NCI-H2227 treated with DMSO at 0.1 percent for 48 hours (cell line): ENCODE measurements around the gene TSPAN17.
"Not testable (repeated sequence)": the region's sequence is repeated elsewhere in the genome, so short reads cannot be mapped to it uniquely, and the experiment has no call there.

Source experiments
- DNase-seq: peaks from one replicate; lab custom pipeline; 2025; lab: John Stamatoyannopoulos, UW

Gene TSPAN17, protein sequence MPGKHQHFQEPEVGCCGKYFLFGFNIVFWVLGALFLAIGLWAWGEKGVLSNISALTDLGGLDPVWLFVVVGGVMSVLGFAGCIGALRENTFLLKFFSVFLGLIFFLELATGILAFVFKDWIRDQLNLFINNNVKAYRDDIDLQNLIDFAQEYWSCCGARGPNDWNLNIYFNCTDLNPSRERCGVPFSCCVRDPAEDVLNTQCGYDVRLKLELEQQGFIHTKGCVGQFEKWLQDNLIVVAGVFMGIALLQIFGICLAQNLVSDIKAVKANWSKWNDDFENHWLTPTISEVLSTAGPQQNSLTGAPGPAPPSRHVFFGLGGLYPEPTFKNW

DNA sequence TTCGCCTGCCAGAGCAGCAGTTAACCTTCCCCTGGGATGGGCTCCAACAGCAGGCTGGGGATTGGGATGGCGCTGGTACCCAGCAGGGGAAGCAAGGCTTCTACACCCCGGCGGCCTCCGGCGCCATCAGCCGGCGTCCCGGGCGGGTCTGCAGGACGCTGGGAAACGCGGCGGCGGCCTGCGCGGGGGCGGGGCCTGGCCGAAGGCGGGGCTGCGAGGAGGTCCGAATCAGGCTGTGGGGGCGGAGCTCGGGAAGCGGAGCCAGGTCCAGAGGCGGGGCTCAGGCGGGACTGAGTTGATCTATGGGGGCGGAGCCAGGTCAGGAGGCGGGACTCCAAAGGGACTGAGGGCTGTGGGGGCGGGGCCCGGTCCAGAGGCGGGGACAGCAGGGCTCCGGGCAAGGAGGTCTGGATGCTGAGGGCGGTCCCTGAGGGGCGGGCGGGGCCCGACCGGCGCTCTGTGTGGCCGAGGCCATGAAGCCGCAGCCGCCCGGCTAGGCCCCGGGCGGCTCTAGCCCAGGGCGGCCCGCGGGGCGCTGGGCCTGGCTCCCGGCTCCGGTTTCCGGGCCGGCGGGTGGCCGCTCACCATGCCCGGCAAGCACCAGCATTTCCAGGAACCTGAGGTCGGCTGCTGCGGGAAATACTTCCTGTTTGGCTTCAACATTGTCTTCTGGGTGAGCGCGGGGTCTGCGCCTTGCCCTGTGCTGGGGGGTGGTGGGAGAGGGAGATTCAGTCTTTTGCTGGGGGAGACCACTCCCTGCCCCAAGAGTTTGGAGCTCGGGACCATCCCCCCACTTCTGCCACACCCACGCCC is at the start of gene TSPAN17:
Gene TSPAN17 (plus strand): TSS at position 455 of the 813 bp plus-strand sequence. CDS start 132 bp downstream, at position 587.
- DNase-seq: peak; percentile 96

DNA sequence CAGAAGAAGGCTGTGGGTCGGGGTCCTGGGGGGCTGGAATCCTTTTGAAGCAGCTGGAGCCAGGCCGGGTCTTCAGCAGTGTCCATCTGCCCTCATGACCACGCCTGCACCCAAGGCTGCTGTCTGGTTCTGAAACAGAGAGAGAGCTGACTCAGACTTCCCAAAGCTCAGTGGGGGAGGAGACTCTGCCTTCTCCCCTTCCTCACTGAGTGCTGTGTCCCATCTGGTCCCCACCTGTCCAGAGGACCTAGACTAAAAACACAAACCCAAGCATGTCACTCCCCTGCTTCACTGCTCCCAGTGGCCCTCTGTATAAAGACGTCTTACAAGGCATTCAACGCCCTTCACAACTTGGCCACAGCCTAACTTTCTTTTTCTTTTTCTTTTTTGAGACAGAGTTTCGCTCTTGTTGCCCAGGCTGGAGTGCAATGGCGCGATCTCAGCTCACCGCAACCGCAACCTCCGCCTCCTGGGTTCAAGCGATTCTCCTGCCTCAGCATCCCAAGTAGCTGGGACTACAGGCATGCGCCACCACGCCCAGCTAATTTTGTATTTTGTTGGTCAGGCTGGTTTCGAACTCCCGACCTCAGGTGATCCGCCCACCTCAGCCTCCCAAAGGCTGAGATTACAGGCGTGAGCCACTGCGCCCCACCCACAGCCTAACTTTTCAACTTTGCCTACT is 47.4 kb upstream of the TSPAN17 start:
- not testable (repeated sequence) for DNase-seq

DNA sequence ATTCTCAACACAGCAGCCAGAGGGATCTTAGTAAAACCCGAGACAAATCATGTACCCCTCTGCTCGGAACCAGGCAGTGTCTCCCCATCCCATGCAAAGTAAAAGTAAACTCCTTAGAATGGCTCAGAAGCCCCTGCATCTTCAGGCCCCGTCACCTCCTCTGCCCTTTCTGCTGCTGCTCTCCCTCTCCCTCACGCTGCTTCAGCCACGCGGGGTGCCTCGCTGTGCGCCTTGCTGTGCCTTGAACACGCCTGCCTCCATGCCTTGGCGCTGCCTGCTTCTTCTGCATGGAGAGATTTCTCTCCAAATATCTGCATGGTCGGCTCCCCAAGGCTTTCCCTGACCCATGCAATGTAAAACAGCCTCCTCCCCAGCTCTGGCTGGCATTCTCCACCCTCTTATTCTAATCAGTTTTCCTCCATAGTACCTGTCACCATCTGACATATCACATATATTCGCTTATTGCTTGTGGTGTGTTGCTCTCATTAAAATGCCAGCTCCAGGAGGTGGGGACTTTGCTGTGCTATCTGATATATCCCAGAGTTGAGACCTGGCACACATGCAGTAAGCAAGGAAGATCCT is 45.3 kb upstream of the TSPAN17 start:
- DNase-seq: no peak

DNA sequence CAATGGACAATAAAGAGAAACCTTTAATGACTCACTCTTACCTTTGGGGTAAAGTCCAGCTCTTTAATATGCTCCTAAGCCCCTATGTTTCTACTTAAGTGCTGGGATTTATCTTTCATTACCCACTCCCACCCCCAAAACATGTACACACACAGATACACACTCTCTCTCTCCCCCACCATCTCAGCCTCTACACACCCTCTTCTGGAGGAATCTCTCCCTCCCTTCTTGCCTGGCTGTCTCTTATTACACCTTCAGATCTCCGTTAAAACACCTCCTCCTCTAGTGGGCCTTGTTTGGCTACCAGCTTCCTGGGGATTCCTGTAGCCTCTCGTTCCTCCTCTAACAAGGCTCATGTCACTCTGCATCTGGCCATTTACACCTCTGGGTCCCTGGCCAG is 44.2 kb upstream of the TSPAN17 start:
- DNase-seq: no peak

DNA sequence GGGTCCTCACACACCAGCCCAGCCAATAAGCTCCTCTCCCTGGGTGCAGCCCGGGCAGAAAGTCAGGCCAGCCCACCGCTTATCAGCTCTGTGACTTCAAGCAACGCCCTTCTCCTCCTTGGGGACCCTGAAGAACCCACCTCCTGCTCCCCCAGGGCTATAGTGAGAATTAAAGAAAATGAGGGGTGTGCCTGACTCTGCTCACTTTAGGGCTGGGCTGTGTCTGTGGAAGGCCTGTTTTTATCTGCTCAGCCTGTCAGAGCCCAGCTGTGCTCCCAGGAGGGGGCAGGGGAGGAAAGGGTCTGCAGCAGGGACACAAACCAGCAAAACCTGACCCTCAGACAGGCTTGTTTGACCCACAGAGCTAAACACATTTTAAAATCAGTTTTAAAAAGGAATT is 41.3 kb upstream of the TSPAN17 start:
- peak; percentile 26 for DNase-seq

DNA sequence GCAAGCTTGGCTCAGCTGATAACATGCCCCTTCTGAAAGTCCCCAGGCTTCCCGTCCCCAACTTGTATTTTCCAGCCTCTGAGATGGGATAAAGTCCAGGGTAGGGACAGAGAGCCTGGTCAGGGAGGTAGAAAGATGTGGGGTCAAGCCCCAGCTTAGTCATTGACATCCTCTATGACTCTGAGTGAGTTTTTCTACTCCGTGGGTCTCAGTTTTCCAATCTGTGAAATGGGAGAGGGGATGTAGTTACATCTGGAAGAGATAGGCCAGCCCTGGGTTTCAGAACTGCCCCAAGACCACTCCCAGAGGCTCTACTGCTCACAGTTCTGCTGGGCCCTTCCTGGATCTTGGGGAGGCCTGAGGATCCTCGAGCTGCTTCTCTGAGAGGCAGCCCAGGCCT is 40.4 kb upstream of the TSPAN17 start:
- no peak for DNase-seq

DNA sequence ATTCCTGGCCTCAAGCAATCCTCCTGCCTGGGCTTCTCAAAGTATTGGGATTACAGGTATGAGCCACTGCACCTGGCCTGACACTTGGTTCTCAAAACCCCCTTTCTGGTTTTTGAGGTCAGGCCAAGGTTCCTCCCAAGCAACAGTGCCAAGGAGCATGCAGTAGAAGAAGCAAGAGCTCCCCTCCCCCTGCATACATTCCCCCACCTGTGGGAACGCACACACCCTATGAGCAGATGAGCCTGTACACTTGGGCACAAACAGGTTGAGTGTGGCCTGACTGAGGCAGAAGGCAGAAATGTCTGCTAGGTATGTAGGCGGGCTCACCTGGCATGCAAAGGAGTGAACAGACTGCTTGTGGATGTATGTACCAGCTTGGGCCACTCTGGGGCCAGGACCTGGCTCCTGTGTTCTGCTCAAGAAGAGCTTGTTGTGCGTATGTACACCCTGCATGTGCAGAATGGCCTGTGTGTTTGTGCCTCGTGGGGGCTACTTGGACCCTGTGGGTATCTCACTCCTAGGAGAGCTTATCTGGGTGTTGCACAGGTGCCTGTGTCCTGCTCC is 39.1 kb upstream of the TSPAN17 start:
- no peak for DNase-seq

DNA sequence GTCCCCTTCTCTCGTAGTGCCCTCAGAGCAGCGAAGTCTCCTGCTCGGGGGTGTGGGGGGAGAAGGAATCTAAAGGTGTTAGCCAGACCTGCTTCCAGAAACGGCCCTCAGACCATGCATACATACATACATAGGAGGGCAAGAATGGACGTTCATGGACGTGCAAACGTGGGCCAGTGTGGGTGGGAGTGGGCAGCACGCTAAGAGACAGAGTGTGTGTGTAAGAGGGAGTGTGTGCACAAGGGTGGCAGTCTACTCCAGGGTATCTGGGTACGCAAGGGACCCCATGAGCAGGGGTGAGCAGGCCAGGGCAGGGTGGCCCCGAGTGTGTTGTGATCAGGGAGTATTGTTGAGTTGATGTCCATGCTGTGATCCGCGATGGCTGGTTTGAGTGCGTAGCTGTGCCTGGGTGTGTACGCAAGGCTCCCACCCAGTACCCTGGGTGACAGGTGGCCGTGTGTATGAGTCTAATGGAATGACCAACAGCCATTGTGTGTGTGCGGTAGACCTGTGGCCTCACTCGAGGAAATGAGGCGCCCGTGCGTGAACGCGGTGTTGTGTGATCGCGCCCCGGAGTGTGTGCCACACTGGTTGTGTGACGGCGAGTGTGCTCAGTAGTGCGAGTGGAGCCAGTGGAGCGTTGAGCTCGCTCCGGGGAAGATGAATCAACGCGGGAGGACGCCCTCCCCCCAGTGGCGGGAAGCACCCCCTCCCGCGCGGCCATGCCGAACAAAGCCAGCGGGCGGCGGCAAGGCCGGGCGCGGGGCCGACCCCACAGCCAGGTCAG is 38.2 kb upstream of the TSPAN17 start:
- DNase-seq: no peak

DNA sequence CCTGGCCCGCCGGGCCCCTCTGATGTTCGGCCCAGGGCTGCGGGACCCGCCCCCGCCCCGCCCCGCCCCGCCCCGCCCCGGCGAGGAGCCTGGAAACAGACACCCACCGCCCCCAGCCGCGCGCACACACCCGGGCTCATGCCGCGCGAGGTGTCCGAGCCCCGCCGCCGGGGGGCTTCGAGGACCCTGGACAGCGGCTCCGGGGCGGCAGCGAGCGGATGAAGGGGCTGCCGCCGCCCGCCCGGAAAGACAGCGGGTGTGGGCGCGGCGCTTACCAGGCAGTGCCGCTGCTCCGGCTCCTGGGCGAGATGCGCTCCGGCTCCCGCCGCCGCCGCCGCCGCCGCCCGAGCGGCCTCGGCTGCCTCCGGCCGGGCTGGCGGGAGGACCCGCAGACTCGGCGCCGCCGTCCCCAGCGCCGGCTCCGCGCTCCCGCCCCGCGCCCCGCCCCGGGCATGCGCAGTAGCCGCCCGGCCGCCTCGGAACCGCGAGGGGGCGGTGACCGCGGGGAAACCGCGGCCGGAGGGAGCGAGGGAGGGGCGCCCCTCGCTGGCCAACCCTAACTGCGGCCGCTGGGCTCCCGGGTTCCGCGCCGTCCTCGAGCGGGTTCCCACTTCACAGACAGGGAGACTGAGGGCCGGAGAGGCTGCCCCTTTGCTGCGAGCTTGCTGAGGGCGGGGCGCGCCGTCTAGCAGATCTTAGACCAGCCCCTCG is 37.4 kb upstream of the TSPAN17 start, which contains the start of gene GPRIN1:
Gene GPRIN1 (minus strand): TSS at position 433 of the 711 bp plus-strand sequence. CDS start 10,322 bp downstream, outside the sequence.
- DNase-seq: peak; percentile 46

DNA sequence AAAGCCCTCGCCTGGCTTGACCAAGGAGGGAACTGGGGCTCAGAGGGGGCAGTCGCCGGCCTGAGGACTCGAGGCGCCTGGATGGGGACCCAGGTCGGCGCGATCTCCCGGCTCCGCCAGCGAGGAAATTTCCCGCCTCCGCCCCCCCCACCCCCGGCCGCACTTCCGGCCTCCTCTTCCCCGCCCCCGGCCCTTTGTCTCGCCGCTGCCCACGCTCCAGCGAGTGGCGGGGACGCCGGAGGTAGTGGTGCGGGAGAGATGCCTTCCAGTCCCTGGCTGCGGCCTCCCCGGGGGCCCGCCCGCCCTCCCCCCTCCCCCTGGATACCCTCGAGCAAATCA is 36.9 kb upstream of the TSPAN17 start:
- DNase-seq: peak; percentile 46

DNA sequence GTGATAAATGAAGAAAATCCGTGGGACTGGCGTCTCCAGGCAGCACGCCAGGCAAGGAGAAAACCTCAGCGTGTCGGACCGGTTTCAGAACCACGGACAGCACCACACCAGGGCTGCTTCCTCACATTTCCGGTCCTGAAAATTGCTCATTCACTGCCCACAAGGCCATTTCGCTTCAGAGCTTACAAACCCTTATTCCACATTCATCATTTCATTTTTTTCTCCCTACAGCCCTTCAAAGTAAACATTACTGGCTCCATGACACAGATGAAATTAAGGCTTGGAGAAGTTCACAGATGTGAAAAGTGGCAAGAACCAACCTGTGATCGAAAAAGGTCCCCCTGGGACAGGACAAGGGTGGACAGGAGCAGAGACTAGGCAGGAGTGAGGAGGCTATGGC is 35.8 kb upstream of the TSPAN17 start:
- no peak for DNase-seq

DNA sequence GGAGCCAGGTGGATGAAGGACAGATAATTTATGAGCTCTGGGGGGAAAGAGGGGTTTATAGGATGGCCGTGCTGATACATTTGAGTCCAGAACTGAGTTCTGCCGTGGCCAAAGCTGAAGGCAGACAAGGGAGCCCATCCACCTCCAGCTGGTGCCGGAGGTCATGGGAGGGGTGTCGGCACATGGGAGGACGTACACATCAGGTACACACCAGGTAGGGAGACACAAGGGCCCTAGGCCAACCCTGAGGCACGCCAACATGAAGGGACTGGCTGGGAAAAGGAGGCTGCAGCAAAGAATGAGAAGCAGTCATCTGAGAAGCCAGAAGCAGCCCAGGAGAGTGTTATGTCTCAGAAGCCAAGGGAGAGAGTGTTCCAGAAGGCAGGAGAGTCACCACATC is 35.3 kb upstream of the TSPAN17 start:
- DNase-seq: no peak

DNA sequence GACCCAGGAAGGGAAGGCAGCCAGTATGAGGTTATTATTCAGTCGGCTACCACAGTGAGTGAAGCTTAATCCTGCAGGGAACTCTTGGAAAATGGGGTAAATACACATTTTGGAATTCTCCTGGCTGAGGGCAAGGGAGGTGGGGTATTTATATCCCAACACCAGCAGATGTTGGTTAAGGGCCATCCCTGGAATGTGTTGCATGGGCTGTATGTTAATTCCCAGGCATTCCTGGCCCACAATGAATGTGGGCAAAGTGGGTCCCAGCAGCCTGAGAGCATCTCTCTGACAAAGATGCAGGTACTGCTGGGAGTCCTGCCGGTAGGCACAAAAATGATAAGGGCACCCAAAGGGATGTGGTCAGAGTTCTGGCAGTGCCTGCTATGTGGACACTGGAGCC is 34.4 kb upstream of the TSPAN17 start:
- DNase-seq: no peak

DNA sequence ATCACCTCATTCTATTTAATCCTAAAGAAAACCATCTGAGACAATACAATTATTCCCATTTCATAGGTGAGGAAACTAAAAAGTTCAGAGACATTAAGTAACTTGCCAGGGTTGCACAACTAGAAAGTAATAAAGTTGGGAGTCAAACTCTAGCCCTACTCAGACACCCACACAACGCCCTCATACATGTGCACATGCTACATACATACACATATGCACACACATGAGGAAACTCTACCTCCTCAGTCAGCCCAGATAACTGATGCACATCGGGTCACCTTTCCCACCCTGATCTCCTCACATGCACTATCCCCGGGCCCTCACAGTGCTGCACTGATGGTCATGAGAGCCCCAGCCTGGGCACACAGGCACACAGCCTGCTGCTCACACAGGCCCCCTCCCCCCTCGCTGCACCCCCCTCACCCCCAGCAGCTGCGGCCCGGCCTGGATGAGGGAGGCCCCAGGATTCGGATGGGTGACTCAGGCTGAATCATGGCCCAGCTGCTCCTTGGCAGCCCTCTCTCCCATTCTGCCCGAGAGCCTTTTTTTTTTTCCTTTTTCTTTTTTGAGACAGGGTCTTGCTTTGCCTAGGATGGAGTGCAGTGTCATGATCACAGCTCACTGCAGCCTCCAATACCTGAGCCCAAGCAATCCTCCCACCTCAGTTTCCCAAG is 32.3 kb upstream of the TSPAN17 start:
- DNase-seq: no peak

DNA sequence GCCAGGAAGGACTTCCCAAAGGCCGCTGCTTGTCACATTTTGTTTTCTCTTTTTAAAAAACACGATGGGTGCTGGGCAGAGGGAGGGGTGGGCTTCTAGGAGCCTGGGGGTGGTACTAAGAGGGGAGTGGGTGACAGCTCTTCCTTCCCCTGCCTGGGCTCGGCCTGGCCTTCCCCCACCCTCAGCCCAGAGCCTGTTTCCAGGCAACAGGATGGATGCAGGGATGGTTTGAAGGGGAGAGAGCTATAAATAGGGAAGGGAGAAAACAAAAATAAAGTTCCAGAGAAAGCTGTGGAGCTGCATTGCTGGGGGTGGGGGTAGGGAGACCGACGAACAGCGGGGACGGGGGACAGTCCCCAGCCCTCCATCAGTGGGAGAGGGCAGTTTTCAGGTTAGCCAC is 30.8 kb upstream of the TSPAN17 start:
- DNase-seq: no peak

DNA sequence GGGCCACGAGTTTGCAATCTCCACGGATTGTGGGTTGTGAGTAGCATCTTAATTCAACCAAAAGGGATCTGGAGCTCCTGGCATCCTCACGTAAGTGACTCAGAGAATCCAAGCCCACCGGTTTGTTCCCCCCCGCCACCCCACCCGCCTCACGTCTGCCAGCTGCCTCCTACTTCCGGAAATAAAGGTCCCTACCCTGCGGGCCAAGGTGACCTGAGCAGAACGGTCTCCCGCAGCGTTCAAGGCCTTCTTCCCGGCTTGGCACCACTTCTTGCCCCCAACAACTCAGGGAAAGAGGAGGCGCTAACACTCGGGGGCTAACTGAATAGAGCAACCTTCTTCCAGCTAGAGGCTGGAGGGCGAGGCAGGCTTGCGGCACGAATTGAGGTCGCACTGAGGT is 28.5 kb upstream of the TSPAN17 start:
- no peak for DNase-seq

DNA sequence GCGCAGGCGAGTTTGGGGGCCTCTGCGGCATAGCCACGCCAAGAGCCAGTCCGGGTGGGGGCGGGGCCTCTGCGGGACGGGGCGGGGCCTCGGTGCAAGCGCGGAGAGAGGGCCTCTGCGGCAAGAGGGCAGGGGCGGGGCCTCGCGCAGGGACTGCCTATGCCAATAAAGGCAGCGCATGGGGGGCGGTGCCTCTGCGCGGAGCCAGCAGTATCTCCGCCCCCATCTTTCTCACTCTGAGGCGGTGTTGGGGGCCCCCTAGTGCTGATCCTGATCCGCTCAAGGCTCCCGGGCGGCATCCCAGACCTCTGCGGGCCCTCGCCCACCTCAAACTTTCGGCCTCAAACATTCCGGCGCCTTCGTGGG is 28.1 kb upstream of the TSPAN17 start:
- DNase-seq: no peak

DNA sequence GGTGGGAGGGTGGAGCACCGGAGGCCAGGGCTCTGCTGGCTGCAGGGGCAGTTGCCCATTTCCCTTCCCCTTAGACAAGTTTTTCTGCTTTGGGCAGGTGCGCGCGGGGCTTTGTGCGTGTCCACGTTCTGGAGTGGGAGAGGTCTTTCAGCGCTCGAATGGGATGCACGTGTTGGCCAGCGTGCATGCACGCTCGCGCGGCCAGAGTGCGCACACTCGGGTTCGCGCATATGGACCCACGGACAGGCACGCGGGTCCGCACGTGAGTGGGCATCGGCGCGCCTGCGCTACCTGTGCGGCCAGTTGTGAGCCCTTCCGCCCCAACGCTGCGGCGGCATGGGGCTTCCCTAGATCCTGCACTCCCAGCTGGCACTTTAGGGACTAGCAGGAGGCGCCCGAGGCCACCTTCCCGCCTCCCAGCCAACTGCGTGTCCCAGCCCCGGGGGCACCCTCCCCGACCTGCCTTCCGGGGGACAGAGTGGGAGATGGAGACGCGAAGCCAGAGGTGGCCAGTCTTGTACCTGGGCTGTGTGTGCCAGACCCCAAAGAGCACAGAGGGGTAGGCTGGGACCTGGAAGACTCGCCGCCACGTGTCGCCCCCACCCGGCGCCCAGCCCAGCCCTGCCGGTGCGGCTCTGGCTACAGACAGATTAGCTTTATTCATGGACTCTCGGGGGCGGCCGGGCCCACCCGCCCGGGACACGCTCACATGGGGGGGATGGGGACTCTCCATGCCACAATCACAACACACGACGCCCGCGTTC is 27.5 kb upstream of the TSPAN17 start:
- DNase-seq: no peak

DNA sequence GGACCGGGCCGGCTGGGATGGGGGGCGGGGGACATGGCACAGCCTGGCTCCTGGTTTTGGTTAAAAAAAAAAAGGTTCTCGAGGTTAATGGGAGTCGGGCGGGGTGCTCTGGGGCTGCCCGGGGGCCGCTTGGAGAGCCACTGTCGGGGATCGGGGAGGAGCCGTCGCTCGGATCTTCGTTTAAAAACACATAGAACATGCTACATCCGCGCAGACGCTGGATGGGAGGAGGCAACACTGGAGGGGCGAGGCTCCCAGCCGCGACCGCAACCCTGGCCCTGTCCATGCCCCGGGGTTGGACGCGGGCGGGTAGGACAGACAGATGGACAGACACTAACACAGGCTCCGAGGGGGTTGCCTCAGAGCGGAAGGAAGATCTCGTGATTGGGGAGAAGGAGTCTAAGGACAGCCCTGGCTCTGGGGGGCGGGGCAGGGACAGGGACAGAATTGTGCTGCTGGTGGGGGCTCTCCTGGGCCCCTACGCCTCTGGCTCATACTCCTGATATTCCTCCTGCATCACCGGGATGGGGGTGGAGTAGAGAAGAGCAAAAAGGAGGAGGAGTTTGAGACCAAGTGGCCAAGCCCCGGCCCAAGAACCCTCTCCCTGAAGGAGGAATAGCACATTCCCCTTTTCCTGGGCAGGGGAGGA is 26.8 kb upstream of the TSPAN17 start:
- no peak for DNase-seq
